ENCODE measurements around the gene NT5C1B.
"Not testable (repeated sequence)": the region's sequence is repeated elsewhere in the genome, so short reads cannot be mapped to it uniquely, and the experiment has no call there.

NT5C1B gene

GRCh38 chr2:18589354-18589753 is at the start of gene NT5C1B:
NT5C1B (minus strand) TSS chr2:18589569; CDS start chr2:18589468, 101 bp downstream.
- Mint-ChIP-seq H3K27me3 (ENCODE audit: low read depth) (peaks cover 4% of the 10 kb centered on the region), H3K27ac (no peak within 1 kb of the TSS)

GRCh38 chr2:18637196-18637595 is 47.8 kb upstream of the NT5C1B start:
- H3K9me3 Mint-ChIP-seq, result peaks cover 56% of the 10 kb centered on the region
- peaks cover 31% of the 10 kb centered on the region for H3K36me3 Mint-ChIP-seq (ENCODE audit: low read depth)
- TF ChIP-seq CTCF (IDR thresholded peaks at IDR 0.05; ENCODE audit: unreplicated experiment in 3 of 3), result no peak
- no peak overlapping the region for H3K4me3 Mint-ChIP-seq
- peaks cover 5% of the 10 kb centered on the region for H3K27me3 Mint-ChIP-seq (ENCODE audit: low read depth)
- H3K27ac Mint-ChIP-seq, result no peak overlapping the region
- no peaks in the 10 kb centered on the region for H3K4me1 Mint-ChIP-seq

More at GRCh38 chr2:18589354-18589753, at the start of gene NT5C1B:
- H3K9me3 Mint-ChIP-seq, result peaks cover 13% of the 10 kb centered on the region
- H3K4me1 Mint-ChIP-seq, result no peaks in the 10 kb centered on the region
- no peak for TF ChIP-seq CTCF (IDR thresholded peaks at IDR 0.05; ENCODE audit: unreplicated experiment in 3 of 3)
- H3K36me3 Mint-ChIP-seq (ENCODE audit: low read depth), result peaks cover 11% of the 10 kb centered on the region
- no peak within 1 kb of the TSS for H3K4me3 Mint-ChIP-seq

- H3K27ac Mint-ChIP-seq; H3K4me1 Mint-ChIP-seq; H3K27me3 Mint-ChIP-seq (ENCODE audit: low read depth); H3K4me3 Mint-ChIP-seq: not testable (repeated sequence)
- H3K36me3 Mint-ChIP-seq (ENCODE audit: low read depth), result peaks cover 32% of the 10 kb centered on the region
- H3K9me3 Mint-ChIP-seq, result peaks cover 55% of the 10 kb centered on the region
These were observed 43.3 kb upstream of the NT5C1B start for GRCh38 chr2:18632699-18633098.

- no peak for TF ChIP-seq CTCF (IDR thresholded peaks at IDR 0.05; ENCODE audit: unreplicated experiment in 3 of 3)
- Mint-ChIP-seq H3K27me3 (ENCODE audit: low read depth) (no peaks in the 10 kb centered on the region), H3K27ac (no peak overlapping the region), H3K4me1 (peaks cover 13% of the 10 kb centered on the region), H3K9me3 (peaks cover 38% of the 10 kb centered on the region), H3K4me3 (no peak overlapping the region), H3K36me3 (ENCODE audit: low read depth) (peaks cover 23% of the 10 kb centered on the region)
These were observed 41.6 kb upstream of the NT5C1B start for GRCh38 chr2:18630941-18631340.

GRCh38 chr2:18630541-18630940 is 41.2 kb upstream of the NT5C1B start:
- Mint-ChIP-seq H3K27ac (no peak overlapping the region), H3K27me3 (ENCODE audit: low read depth) (no peaks in the 10 kb centered on the region), H3K4me1 (peaks cover 17% of the 10 kb centered on the region), H3K4me3 (no peak overlapping the region), H3K36me3 (ENCODE audit: low read depth) (peaks cover 22% of the 10 kb centered on the region), H3K9me3 (peaks cover 37% of the 10 kb centered on the region)
- TF ChIP-seq CTCF (IDR thresholded peaks at IDR 0.05; ENCODE audit: unreplicated experiment in 3 of 3), result no peak

- H3K27me3 Mint-ChIP-seq (ENCODE audit: low read depth), result no peaks in the 10 kb centered on the region
- no peak for TF ChIP-seq CTCF (IDR thresholded peaks at IDR 0.05; ENCODE audit: unreplicated experiment in 3 of 3)
- no peak overlapping the region for H3K27ac Mint-ChIP-seq
- H3K9me3 Mint-ChIP-seq, result peaks cover 33% of the 10 kb centered on the region
- H3K4me1 Mint-ChIP-seq, result peaks cover 17% of the 10 kb centered on the region
- peaks cover 18% of the 10 kb centered on the region for H3K36me3 Mint-ChIP-seq (ENCODE audit: low read depth)
- H3K4me3 Mint-ChIP-seq, result no peak overlapping the region
These were observed 40.7 kb upstream of the NT5C1B start for GRCh38 chr2:18630101-18630500.
